Tongue (tissue), 3 donors: Measurements from ENCODE around the gene ERCC6L. TPM values are rescaled to one million over a fixed set of nuclear protein-coding genes. Genes with fewer than 3 reads are reported as not detected.

Experiments
- DNase-seq: peaks from one replicate; pipeline ENCODE4 v3.0.0-alpha.2; 2015
- small RNA-seq: library from RNA; depleted of rRNA; stranded (forward); fragments of <200 nt; gene quantifications from one replicate; pipeline ENCODE3, GENCODE V24; 2014; ENCODE audit warnings: low replicate concordance
- total RNA-seq: library from RNA; depleted of rRNA; stranded (reverse); fragments of >200 nt; gene quantifications from one replicate; pipeline ENCODE4 v1.2.3, GENCODE V29; 2014

ERCC6L gene
- total RNA-seq, 1 donor from 2014 or later: 4.0 TPM

GRCh38 chrX:72159769-72160168 is 79.1 kb downstream of the ERCC6L start:
- no peak for DNase-seq

- DNase-seq: no peak
Observed at GRCh38 chrX:72158773-72159172, 80.1 kb downstream of the ERCC6L start.

Small RNAs within 50 kb of the gene (small RNA-seq; reads per million reads assigned to genes)
- gene RF00019: not detected

Other genes with a start within 250 kb of the ERCC6L start
- gene RTL5, start 107.1 kb downstream of the ERCC6L start, total RNA-seq: 7.3 TPM
- gene PIN4, start 57.3 kb downstream of the ERCC6L start, total RNA-seq: 7.2 TPM
- 998 TPM for gene RPS4X, start 38.2 kb upstream of the ERCC6L start, total RNA-seq
- 4.6 TPM for gene CITED1, start 66.9 kb upstream of the ERCC6L start, total RNA-seq